NCI-H1436 treated with DMSO at 0.1 percent for 48 hours (cell line): ENCODE results near the gene C16orf78.

ENCODE experiments used
- DNase-seq: peaks from one replicate; lab custom pipeline; 2025; lab: John Stamatoyannopoulos, UW

C16orf78 gene, protein sequence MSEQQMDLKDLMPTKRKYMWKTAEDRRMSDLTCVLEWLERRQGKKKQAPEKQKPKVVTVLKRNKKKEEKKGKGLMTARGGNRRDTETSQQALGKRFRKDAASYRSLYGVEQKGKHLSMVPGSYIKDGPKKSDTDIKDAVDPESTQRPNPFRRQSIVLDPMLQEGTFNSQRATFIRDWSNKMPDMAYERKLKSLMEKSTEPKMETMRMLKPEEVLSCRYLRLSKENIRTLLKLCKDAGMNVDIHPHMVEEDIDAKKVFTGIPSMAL

DNA sequence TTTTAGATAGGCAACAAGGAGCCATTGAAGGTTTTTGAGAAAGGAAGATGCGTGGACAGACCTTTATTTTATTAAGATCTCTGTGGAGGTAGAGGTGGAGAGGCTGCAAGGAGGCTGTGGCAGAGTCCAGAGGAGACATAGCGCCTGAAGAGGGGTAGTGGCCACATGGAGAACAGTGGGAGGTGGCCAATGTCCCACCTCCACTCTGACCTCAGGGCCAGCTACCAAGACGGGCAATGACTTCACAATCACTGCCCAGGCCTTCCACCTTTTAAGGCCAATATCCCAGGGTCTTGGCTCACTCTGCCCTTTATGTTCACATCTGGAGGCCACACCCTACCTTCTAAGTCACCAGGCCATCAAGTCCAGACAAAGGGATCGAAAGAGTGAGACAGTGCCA is at the start of gene C16orf78:
Gene C16orf78, plus strand, starts transcription at position 301 of the 400 bp plus-strand sequence. CDS start 136 bp downstream, outside the sequence.
- DNase-seq: no peak

DNA sequence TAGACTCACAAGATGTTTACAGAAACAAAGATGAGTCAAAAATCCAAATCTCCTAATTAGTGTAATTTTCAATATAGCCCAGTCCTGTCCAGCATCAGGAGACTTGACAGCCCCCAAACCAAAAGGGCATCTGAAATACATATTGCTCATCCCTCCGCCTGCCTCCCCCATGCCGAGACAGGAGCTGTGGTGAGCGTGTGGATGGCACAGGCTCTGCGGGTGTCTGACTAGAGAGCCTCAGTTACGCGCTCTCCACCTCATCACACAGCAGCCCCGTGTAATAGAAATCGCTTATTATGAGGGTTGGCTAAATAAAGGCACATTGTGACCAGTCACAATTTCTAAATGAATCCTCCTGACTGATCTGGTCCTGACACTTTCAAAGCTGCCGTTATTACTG is 48.9 kb upstream of the C16orf78 start:
- DNase-seq: no peak

DNA sequence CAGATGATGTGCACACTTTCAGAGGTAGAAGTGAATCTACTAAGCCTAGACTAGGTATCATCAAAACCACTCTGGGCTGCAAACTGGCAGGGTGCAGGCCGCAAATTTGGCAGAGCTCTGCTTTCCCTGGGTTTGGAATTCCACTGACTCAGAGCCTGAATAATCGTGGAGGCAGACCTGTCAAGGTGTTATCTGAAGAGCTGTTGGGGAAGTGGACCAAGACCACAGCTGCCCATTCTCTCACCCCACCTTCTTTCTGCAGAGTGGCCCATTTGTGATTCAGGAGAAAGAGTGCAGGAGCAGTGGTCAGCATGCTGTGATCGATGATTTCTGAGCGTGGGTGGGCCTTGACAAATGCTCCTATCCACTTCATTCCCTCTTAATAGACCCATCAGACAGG is 46.1 kb upstream of the C16orf78 start:
- DNase-seq: no peak

DNA sequence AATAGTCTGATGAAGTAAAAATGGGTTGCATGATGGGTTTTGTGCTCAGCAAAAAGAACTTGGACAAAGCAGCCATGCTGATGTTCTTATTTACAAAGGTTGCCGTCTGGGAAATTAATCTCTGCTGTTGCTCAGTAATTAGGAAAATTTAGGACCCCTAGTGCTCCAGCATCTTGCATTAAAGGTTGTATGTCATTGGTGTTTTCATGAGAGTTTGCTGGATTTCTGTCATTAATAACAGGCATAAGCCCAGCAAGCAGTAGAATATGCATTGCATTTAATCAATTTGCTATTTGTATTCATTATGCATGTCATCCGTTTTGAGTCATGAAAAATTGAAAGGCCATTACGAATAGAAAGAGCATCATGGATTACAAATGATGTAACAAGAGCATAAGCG is 45.3 kb upstream of the C16orf78 start:
- no peak for DNase-seq

DNA sequence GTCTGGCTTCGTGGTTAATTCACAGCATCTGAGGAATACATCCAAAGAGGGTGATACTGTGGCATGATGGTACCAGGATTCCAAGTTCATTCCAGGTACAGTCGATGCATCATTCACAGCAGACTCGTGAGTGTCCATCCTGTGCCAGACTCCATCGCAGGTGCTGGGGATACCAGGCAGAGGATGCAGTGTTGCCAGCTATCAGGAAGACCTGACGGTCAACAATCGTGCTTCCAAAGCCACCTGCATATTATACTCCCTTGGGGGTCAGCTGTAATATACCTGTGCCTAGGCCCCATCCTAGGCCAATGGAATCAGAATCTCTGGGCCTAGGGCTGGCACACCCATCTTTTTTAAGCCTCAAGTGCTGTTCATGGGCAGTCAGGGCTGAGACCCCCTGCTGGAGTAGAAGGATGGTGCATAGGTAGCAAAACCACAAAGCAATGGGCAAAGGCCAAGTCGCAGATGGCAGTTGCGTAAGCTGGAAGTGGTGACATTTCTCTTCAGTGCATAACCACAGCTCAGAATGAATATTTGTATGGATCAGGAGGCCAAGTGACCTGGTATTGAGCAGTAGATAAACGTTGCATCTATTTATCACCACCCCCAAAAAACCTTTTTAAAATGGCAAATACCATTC is 42.9 kb upstream of the C16orf78 start:
- no peak for DNase-seq

DNA sequence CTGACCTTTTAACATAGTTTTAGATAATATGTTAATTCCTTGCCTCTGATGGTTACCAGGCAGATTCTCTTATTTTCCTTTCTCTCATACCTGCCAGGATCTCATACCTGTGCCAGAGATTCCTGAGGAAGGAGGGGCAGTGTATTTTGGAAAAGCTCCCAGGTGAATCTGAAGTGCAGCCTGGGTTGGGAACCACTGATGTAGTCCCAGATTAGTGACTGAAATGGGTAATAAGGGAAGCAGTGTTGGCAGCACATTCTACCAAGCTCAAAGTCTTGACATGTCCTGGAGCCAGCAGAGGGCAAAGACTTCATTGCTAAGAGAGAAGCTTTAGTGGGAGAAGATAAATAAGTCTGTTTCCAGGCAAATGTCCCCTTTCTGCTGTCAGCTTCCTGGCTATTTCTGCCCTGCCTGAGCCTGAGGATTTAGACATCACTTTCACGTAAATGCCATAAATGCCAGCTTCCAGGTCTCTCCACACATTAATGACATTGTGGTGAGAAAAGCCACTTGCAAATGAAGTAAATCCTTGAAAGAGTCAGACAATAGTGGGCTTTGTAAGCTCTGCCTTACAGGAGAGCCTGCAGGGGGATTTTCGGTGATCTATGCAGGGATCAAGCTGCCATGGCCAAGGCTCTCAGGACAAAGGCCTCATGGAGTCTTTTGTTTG is 40.9 kb upstream of the C16orf78 start:
- no peak for DNase-seq

DNA sequence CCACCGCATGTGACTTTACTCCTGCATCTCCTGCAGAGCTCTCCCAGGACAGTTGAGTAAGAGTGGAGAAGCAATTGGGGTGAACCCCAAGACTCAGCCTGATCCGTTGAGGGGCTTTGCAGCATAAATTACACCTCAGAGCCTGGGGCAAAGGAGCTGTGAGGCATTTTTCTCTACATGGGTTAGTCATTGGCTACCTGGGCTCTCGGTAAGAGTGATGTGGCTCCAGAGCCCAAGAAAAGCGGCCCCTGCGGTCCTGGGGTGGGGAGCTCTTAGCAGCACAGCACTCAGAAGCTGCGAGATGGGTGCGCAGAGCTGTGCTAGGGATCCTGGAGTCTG is 40.4 kb upstream of the C16orf78 start:
- DNase-seq: no peak

DNA sequence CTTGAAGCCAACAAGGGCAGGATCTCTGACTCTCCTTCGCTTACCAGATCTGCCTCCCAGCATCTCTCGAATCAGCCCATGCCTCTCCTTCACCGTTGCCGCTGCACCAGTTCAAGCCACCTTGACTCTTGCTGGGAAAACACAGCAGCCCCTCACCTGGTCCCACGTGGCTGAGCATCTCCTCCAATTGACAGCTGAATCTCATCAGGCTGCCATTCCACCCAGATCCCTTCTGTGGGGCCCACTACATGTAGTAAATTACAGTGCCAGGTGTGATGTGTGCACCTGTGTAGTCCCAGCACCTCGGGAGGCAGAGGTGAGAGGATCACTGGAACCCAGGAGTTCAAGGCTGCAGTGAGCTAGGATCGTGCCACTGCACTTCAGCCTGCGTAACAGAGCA is 37.8 kb upstream of the C16orf78 start:
- no peak for DNase-seq

DNA sequence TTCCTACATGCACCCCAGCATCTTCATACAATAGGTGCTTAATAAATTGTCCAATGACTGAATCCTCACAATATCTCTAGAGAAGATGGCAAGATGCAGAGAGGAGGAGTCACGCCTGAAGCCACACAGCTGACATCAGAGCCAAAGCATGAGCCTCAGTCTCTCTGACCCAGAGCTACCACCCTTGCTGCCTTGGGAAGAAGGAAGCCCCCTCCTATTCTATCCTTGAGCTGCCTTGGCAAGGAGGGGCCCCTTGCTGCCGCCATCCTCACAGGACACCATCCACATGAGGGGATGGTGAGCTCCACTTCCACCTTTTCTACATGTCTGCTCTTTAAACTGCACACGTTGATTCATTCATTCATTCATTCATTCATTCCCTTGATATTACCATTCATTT is 37.0 kb upstream of the C16orf78 start:
- DNase-seq: no peak

DNA sequence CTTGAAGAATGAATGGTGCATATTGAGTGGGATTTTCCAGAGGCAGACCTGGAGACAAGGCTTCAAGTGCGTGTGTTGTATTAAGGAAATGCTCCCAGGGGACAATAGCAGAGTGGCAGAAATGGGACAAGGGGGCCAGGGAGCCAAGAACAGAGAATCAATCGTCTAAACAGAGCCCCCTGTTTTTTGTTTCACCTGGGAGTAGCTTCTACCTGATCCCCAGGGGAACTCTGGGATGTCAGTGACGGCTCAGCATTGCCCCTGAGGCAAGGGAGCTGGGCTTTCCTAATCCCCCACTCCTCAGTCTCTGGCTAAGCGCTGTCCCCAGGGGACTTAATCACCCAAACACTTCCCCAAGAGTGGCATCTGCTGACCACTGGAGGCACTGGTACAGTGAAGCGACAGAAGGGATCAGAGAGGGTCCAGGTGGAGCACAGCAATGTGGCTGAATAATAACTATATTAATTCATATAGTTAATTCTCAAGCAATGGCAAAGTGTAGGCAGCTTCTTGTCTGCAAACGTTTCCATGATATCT is 35.7 kb upstream of the C16orf78 start:
- no peak for DNase-seq

DNA sequence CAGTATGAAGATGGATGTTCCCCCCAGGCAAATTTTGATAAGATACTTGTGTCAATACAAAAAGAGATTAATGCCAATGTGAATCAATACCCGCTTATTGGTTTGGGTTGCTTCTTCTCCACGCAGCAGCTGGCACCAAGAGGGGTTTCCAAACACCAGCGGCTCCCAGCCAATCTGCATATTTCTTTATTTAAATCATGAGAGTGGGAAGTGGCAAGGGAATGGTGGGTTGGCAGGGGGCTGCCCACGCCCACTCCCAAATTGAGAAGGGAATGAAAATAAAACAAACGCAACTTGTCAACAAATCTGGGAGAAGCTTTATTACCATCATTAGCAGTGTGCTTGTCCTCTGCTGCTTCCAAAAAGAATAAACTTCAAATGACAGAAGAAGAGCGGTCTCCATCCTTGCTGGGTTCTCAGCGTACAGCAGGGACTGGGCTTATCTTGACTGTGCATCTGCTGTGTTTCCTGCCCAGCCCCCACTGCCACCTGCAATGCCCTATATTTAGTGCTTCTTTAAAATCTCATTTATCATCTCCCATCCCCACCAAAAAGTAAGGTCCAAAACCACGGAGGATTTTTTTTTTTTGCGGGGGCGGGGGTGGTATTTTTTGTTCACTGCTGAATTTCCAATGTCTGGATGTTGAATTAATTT is 34.9 kb upstream of the C16orf78 start:
- DNase-seq: no peak

DNA sequence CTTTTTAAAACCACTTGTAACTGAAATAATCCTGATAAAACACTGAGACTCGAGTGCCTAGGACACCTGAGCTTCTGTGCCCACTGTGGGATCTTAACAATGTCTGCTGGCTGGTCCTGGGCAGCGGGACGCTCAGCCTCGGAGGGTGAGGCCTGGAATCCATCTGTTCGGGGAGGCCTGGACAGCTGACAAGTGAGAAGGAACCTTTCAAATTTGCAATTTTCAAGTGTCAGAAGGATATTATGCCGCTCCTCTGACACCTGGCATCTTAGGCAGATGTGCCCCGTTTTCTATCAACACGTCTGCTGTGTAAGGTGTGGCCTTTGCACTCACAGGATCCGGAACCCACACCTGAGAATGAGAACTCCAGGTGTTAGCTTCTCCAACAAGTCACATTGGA is 33.1 kb upstream of the C16orf78 start:
- no peak for DNase-seq

DNA sequence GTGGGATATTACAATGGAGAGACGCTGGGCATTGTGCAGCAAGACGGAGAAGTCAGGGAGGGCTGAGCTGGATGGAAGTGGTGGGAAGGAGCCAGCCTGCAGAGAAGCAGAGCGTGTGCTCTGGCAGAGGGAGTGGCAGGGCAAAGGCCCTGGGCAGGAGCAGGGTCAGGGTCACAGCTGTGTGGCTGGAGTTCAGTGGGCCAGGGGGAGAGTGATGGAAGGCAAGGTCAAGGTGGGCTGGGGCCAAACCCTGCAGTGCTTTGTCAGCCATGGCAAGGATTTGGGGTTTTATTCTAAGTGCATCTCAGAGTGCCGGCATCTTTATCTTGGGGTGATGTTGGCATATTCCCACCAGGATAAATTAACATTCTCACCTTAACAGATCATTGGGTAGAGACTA is 31.9 kb upstream of the C16orf78 start:
- DNase-seq: no peak

DNA sequence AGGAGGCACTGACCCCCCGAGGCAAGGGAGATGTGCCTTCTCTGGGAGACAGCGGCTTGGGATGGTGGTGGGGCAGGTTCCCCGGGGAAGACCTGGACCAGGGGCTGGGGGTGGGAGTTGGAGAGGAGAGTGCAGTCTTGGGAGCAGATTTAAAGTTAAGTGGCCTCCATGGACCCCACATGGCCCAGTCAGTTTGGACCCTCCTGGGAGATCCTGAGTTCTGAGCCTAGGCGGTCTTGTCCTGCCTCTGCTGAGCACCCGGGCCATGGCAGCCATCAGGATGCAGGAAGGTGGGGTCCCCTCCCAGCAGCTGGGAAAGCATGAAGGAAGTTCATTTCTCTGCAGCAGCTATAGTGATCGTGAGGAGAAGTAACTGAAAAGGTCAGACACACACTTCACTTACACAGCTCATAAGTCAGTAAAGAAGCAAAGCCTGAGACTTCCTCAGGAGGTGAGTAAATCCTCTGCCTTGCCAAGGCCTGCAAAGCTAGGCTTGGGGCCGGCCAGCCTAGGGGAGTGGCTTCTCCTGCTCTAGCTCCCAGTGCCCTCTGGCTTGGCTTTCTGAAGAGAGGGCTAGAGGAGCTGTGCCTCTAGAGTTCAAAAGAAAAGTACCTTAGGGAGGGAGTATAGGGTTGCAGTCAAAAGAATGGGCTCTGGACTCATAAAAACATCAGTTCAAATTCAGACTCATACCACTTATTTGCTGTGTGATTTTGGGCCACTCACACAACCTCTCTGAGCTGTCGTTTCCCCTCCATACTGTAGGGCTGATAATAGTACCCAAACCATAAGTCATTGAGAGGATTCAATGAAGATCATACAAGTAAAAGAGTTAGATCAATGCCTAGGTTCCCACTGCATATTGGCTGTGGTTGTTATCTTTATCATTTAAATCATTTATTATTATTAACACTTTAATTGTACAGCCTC is 31.0 kb upstream of the C16orf78 start:
- no peak for DNase-seq

DNA sequence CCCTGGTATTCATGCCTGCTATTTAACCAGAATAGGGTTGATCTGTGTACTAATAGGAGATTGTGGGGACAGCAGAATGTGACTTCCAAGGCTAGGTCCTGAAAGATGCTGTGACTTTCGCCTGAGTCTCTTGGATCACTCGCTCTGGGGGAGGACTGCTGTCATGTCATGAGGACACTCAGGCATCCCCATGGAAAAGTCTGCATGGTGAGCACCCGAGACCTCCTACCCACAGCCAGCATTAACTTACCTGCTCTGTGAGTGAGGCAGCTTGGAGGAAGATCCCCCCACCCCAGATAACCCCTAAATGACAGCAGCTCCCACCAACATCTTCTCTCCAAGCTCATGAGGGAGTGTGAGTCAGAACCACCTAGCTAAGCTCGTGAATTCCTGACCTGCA is 30.3 kb upstream of the C16orf78 start:
- no peak for DNase-seq

DNA sequence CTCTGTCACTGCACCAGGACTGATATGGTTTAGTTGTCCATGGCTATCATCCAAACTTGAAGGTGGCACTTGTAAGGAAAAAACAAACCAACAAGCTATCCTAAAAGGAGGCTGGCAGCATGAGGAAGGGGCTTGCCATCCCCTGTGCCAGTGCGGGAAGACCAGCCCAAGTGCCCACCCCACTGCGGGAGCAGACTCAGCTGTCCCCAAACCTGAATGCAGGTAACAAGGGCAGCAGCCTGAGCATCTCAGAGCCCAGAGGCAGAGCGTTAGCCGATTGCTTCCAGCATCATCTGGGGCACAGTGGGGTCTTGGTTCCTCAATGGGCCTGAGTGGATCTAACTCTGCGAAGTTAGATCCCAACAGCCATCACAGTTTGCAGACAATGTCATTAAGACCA is 29.2 kb upstream of the C16orf78 start:
- DNase-seq: no peak

DNA sequence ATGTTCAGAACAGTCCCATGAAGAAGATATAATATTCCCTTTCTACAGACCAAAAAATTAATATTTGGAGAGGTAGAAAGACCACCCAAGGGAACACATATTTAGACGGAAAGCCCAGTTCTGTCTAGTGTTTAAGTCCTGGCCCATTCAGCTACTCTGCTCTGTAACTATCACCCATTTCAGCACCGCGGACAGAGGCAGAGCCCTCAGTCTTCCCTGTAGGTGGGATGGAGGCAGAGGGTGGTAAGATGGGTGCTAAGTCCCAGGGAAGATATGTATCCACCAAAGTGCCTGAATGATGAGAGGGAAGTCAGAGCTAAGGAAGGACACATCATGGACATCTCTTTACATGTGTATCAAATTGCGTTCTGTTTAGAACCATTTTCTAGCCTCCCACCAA is 27.8 kb upstream of the C16orf78 start:
- DNase-seq: no peak

DNA sequence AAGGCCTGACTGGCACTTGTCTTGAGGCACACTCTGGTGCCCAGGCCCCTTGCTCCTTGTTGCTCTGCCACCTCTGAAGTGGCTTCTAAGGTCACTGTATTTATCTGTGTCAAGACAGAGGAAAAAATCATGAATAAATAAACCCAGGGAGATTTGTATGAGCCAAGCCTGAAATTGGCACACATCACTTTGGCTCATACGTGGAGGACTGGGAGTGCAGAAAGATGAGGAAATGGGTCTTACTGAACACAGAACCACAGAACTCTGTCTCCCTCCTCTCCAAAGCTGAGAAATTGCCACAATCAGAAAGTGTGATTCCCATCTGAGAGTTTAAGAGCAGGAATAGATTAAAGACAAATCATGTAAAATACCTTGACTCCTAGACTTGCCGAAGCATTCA is 27.1 kb upstream of the C16orf78 start:
- no peak for DNase-seq

DNA sequence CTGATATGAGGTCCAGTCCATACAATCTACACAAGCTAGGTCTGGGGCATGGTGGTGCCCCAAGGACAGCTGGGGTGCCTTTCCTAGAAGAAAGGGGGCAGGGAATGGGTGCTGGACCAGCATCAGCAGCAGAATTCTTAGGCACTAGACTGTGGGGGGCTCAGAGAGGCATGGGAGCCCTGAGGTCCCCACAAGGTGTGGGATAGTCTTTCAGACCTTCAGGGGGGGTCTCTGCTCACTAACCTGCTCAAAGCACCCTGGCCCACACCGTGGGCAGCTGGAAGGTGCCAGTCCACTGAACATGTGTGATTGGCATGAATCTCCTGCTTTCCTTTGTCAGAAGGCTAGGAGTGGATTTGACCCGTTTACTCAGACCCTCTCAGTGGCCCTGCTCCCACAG is 26.1 kb upstream of the C16orf78 start:
- DNase-seq: no peak

DNA sequence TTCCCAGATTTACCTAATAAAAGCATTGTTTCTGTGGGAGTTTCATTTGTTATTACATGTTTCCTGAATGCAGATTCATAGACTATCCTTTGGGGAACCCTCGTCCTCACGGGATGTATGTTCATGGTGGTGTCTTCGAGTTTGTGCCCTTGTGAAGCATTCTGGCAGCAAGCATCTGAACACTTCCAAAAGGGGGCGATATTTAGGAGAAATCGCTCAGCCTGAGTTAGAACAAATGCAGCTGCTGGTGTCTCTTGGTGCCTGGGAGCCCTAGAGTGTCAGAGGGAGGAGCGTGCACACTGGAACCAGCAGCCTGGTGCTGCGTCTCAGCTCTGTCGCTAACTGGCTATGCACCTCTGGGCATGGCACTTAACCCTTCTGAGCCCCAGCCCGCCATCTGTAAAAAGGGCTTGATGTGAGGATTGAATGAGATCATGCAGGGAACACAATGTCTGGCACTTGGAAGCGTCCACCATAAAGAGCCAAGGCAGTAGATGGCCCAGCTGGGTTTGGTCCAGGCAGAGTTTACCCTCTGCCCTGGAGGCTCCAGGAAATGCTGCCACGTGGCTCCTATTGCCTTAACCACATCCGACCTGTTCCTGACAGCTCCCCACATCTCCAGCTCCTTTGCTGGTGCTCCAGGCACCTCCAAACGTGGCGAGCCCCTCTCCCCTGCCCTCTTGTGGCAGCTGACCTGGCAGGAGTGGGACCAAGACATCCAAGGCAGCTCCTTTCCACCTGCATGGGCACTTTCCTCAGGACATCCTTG is 25.0 kb upstream of the C16orf78 start:
- DNase-seq: no peak
